Fibroblast of the aortic adventitia (primary cell): ENCODE data around the gene HOMEZ. TPM values are rescaled to one million over a fixed set of nuclear protein-coding genes. Genes with fewer than 3 reads are reported as not detected.
"Not testable (repeated sequence)": the region's sequence is repeated elsewhere in the genome, so short reads cannot be mapped to it uniquely, and the experiment has no call there.

ENCODE experiments used
- DNase-seq: peaks from one replicate; pipeline ENCODE4 v3.0.0-alpha.2; 2010; ENCODE audit warnings: low read depth
- H3K4me3 ChIP-seq: 2 replicates; pipeline ENCODE4 v1.5.1; 2011; ENCODE audit warnings: low read depth, mild to moderate bottlenecking, control low read depth, low read length, moderate library complexity
- total RNA-seq: library from RNA; depleted of rRNA; stranded (reverse); fragments of >200 nt; gene quantifications from 2 replicates; pipeline ENCODE4 v1.2.3, GENCODE V29; 2012; ENCODE audit warnings: low replicate concordance
- TF ChIP-seq, protein P1 (sequence below): IDR thresholded peaks from 2 replicates; pipeline ENCODE4 v1.5.1; 2011; ENCODE audit warnings: mild to moderate bottlenecking, low read length, control low read depth, inconsistent platforms; ENCODE audit not compliant: insufficient read depth

Gene HOMEZ, protein sequence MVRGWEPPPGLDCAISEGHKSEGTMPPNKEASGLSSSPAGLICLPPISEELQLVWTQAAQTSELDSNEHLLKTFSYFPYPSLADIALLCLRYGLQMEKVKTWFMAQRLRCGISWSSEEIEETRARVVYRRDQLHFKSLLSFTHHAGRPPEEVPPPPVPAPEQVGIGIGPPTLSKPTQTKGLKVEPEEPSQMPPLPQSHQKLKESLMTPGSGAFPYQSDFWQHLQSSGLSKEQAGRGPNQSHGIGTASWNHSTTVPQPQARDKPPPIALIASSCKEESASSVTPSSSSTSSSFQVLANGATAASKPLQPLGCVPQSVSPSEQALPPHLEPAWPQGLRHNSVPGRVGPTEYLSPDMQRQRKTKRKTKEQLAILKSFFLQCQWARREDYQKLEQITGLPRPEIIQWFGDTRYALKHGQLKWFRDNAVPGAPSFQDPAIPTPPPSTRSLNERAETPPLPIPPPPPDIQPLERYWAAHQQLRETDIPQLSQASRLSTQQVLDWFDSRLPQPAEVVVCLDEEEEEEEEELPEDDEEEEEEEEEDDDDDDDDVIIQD
- 7.0 and 7.5 TPM in 2 replicates for total RNA-seq

DNA sequence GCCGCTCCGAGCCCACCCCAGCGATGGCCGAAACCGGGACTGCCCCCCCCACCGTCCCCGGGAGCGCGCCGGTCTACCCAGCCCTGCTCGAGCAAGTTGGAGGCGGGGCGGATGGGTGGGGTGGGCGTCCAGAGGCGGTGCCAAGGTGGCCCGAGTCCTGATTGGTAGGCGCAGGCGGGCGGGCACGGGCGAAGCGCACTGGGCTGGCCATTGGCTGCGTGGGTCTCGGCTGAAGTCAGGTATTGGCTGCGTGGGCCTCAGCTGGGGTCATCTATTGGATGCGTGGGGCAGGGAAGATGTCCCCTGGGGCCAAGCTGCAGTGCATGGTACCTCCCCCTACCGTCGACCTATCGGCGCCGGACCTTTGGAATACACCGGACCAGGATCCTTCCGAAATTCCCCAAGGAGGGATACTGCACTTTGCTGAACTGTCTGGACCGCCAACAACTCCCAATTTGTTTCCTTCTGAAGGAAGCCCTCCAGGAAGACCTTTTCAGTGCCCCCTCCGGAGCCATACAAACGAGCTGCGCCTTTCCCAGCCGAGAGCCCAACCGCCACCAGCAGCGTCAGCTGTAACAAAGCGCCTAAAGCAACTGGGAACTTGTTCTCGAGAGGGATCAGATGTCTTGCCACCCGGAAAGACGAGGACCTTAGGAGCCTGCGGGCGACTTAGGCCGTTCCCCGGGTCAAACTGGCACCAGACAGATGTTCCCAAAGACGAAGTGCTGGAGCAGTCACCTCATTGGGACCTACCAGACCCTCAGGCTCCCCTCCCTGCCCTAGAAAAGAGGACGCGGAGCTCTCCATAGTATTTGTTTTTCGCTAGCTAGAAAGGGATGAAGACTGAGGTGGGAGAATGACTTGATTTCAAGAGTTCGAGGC is at the start of gene HOMEZ:
Gene HOMEZ (minus strand): TSS at position 113 of the 882 bp plus-strand sequence. CDS start 180 bp downstream, outside the sequence.
- TF ChIP-seq, protein P1, sequence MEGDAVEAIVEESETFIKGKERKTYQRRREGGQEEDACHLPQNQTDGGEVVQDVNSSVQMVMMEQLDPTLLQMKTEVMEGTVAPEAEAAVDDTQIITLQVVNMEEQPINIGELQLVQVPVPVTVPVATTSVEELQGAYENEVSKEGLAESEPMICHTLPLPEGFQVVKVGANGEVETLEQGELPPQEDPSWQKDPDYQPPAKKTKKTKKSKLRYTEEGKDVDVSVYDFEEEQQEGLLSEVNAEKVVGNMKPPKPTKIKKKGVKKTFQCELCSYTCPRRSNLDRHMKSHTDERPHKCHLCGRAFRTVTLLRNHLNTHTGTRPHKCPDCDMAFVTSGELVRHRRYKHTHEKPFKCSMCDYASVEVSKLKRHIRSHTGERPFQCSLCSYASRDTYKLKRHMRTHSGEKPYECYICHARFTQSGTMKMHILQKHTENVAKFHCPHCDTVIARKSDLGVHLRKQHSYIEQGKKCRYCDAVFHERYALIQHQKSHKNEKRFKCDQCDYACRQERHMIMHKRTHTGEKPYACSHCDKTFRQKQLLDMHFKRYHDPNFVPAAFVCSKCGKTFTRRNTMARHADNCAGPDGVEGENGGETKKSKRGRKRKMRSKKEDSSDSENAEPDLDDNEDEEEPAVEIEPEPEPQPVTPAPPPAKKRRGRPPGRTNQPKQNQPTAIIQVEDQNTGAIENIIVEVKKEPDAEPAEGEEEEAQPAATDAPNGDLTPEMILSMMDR = peak; percentile 8
- H3K4me3 ChIP-seq = peak within 1 kb of the TSS; percentile 77
- DNase-seq = peak; percentile 98

DNA sequence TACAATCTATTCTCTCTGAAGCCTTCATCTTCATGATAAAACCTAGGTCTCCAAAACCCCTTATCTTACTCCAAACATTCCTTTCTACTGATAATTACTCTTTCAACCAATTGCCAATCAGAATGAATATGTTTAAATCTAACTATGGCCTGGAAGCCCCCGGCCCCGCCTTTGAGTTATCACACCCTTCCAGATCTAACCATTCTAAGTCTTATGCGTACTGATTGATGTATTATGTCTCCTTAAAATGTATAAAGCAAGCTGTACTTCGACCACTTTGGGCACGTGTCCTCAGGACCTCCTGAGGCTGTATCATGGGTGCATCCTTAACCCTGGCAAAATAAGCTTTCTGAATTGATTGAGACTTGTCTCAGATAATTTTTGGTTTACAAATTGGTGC is 49.7 kb upstream of the HOMEZ start:
- H3K4me3 ChIP-seq = no peak overlapping the region
- TF ChIP-seq, protein P1 = no peak
- no peak for DNase-seq

DNA sequence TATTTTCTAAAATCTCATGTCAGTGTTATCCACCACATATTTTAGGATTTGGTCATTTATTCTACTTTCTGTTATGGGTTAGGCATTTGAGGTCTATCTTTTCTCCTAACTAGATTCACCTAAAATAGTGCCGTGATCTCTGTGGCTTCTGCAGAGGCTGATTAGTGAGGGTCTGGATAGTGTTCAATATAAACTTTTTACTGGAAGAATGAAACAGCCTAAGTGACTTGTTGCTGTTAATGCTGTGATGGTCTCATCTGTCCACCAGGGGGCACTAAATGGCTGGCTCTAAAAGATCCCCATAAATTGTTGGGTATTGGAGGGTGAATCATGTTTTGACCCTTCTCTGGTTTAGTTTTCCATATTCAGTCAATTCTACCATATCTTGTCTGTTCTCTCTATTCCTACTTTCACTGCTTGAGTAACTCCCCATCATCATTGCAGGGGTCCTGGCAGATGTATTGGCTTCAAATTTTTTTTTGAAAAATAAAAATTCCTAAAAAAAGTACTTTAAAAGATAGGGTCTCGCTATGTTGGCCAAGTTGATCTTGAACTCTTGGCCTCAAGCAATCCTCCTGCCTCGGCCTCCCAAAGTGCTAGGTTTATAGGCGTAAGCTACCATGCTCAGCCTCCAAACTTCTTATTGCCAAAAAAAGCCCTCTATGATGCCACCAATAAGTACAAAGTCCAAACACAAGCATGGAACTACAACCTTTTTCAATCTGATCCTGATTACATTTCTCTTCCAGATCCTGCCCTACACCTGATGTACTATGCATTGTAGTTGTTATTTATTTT is 42.2 kb upstream of the HOMEZ start:
- peak; percentile 87 for DNase-seq
- no peak overlapping the region for H3K4me3 ChIP-seq
- TF ChIP-seq, protein P1 = peak; percentile 87

DNA sequence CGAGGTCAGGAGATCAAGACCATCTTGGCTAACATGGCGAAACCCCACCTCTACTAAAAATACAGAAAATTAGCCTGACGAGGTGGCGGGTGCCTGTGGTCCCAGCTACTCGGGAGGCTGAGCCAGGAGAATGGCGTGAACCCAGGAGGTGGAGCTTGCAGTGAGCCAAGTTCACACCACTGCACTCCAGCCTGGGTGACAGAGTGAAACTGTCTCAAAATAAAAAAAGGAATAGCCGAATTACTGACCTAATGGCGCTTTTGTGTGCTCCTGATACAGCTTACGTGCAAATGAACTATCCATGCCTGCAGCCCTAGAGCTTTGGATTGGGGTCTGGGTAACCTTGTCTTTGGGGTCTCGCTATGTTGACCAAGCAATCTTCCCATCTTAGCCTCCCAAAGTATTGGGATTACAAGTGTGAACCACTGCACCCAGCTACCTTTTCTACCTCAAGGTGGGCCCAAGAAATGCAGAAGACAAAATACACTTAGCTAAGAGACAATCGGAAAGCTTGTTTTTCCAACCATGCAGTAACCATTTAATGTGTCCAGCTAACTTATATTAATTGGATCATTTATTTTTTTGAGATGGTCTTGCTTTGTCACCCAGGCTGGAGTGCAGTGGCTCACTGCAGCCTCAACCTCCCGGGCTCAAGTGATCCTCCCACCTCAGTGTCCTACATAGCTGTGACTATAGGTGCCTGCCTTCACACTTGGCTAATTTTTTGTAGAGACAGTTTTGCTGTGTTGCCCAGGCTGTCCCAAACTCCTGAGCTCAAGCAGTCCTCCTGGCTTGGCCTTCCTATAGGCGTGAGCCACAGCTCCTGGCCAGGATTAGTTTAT is 40.8 kb upstream of the HOMEZ start:
- no peak for DNase-seq
- H3K4me3 ChIP-seq = no peak overlapping the region
- TF ChIP-seq, protein P1 = no peak

DNA sequence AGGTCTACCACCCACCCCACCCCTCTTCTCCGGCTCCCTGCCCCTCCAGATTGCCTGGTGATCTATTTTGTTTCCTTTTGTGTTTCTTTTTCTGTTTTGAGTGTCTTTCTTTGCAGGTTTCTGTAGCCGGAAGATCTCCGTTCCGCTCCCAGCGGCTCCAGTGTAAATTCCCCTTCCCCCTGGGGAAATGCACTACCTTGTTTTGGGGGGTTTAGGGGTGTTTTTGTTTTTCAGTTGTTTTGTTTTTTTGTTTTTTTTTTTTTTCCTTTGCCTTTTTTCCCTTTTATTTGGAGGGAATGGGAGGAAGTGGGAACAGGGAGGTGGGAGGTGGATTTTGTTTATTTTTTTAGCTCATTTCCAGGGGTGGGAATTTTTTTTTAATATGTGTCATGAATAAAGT is 39.8 kb upstream of the HOMEZ start:
- H3K4me3 ChIP-seq, DNase-seq: not testable (repeated sequence)

DNA sequence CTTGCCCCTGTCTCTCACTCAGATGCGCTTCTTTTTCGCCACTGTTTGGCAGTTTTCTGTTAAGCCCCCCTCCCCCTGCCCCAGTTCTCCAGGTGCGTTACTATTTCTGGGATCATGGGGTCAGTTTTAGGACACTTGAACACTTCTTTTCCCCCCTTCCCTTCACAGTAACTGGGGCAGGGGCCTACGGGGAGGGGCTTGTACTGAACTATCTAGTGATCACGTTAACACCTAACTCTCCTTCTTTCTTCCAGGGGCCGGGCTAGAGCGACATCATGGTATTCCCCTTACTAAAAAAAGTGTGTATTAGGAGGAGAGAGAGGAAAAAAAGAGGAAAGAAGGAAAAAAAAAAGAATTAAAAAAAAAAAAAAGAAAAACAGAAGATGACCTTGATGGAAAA is 39.1 kb upstream of the HOMEZ start:
- TF ChIP-seq, protein P1 = no peak
- DNase-seq = no peak
- no peak overlapping the region for H3K4me3 ChIP-seq
